Colon (tissue), 2 donors: ENCODE measurements around the gene SCAF11.
A peak's percentile ranks its signal among the peaks of the same experiment; 100 is the strongest.

Experiments
- FAIRE-seq: peaks from 2 replicates; lab custom pipeline; 2012; peaks lifted over from hg19 to GRCh38; lab: Jason Lieb, UNC
- donor health status: control.
- donor health status: control.

The SCAF11 gene

DNA sequence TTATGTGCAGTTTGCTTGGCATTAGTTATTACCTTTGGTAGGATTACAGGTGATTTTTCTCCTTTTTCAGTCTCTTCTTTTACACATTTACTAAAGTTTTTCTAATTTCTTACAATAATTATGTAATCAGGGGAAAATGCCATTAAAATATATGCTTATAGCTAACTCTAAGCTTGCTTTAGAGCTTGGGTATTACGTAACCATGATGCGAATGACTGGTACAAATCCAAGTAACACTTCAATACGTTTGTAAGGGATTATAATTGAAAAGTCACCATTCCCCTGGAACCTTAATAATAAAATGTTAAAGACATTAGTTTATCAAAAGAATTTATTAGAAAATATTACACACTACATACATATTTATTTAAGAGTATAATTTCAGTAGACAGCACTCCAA lies 71.6 kb downstream of the SCAF11 start:
- no peak for FAIRE-seq

GRCh38 chr12:45915405-45915804 lies 75.0 kb downstream of the SCAF11 start:
- no peak for FAIRE-seq

- no peak for FAIRE-seq
Measured at GRCh38 chr12:45914090-45914489, 76.3 kb downstream of the SCAF11 start.

GRCh38 chr12:45913631-45914030 lies 76.7 kb downstream of the SCAF11 start:
- no peak for FAIRE-seq

DNA sequence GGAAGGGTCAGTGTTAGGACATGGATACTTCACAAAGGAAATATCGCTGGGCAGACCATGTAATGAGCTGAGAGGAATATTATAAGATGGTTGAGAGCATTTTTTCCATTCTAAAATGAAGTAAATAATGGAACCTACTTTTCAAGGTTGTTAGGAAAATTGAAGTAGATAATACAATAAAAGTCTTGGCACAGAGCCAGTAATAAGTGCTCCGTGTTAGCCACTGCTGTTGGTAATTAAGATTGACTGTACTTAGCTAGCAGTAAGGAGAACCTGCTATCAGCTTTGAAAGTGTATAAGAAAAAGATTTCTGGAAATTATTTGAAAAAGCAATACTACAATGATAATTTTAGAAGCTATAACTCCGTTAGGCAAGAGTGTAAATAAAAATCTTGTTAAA lies 77.6 kb downstream of the SCAF11 start:
- FAIRE-seq, result no peak

- no peak for FAIRE-seq
Measured at GRCh38 chr12:45909041-45909713, 81.2 kb downstream of the SCAF11 start.

DNA sequence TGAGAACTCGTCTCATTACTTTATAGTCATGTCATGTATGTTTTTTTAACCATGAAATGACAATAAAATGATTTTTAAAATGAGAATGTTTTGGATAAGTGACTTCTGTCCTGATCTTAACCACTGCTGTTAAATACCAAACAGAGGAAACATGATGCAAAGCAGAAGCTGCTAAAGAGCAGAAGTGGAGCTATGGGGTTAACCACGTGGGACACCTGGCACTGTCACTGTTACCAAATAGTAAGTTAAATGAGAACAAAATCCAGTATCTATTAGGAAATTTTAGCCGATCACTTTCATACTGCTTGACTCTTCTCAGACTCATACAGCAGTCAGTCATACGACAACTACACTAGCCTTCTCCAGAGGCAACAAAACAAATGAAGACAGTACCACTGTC lies 82.4 kb downstream of the SCAF11 start:
- no peak for FAIRE-seq

GRCh38 chr12:45898094-45898493 lies 92.3 kb downstream of the SCAF11 start:
- FAIRE-seq, result no peak

GRCh38 chr12:45895961-45896360 lies 94.4 kb downstream of the SCAF11 start:
- FAIRE-seq, result no peak

DNA sequence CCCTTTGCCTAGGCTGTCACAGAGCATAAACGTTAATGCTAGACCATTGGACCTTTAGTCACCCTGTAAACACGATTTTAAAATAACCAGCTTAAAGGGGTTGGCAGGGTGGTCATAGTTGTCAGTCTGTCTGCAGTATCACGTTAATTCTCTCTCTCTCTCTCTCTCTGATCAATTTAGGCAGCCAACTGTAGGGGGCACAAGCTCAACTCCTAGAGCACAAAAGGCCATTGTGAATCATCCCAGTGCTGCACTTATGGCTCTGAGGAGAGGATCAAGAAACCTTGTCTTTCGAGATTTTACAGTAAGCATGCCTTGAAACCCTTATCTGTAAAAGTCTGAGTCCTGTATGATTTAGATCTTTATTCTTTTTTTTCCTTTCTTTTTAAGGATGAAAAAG lies 97.1 kb downstream of the SCAF11 start:
- no peak for FAIRE-seq

DNA sequence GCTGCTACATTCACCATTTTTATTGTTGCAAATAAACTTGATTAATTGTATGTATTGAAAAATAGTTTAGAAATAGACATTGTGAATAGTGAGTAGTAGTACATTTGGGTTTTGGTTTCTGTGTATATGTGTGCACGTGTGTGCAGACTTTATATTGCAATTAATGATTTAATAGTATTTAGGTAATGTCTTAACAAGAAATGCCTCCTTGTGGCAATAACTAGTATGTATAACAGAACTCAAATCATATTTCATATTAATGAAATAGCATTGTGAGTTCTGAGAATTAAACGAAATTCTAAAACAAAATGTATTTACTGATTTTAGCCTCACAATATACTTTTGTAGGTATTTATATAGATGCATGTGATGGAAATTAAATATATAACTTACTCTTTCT lies 100.1 kb downstream of the SCAF11 start:
- no peak for FAIRE-seq

GRCh38 chr12:45887544-45887943 lies 102.8 kb downstream of the SCAF11 start:
- no peak for FAIRE-seq

- no peak for FAIRE-seq
Measured at GRCh38 chr12:45886685-45887084, 103.7 kb downstream of the SCAF11 start.

DNA sequence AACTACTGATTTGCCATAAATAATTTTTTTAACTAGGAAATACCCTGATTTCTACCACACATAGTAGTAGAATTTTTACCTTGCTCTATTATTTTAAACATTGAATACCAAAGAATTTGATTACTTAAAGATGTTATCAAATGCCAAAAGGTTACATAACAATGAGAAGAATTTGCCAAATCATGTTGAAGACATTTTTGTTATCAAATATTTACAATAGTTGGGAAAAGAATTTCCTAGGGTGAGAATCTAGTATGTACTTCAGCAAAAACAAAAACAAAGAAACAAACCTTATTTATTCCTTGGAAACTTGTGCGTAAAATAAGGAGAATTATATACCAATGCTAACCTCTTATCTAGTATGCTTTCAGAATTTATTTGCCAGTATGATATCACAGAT lies 107.2 kb downstream of the SCAF11 start:
- peak; percentile 51 for FAIRE-seq

DNA sequence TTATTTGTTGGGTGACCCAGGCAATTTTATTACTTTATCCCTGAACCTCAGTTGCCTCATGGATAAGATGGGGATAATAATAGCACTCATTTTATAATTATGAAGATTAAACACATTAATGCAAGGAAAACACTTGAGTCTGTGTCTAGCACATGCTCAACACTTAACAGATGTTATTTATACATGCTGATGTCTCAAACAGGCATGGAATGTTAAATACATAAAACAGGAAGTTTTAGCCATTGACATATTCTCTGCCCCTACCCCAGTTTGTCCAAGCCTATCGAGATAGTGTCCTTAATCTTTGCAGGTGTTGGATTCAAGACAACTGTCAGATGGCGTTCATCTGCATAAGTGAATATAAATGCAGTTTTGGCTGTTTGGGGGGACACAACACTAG lies 109.8 kb downstream of the SCAF11 start:
- FAIRE-seq, result no peak

GRCh38 chr12:45879363-45879895 lies 110.9 kb downstream of the SCAF11 start:
- FAIRE-seq, result no peak

DNA sequence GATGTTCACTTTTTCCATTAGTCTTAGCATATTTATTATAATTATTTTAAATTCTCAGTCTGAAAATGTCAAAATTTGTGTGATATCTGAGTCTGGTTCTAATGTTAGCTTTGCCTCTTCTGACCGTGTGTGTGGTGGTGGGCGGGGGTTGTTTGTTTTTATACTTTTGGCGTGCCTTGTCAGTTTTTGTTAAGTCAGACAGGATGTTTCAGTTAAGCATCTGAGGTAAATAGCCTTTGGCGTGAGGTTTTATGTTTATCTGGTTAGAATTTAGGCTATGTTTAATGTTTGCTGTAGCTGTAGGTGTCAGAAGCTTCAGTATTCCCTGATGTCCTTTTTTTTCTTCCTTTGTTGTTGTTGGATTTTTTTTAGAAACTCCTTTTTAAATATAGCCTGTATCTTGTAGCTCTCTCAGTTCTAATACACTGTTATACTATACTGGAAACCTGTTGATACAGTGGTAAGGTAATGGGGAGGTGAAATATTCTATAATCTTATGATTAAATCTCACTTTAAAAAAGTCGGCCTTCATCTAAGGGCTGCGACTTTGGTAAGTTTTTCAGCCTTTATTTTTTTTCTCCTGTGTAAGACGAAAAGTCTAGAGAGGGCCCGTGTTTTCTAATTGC lies 111.6 kb downstream of the SCAF11 start:
- FAIRE-seq, result no peak

DNA sequence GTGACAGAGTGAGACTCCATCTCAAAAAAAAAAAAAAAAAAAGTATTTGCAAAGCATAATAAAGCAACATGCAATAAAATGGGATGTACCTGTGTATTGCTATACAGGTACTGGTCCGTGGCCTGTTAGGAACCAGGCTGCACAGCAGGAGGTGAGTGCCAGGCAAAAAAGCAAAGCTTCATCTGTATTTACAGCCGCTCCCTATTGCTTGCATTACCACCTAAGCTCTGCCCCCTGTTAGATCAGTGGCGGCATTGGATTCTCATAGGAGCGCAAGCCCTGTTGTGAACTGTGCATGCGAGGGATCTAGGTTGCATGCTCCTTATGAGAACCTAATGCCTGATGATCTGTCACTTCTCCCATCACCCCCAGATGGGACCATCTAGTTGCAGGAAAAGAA lies 113.3 kb downstream of the SCAF11 start:
- FAIRE-seq, result no peak

DNA sequence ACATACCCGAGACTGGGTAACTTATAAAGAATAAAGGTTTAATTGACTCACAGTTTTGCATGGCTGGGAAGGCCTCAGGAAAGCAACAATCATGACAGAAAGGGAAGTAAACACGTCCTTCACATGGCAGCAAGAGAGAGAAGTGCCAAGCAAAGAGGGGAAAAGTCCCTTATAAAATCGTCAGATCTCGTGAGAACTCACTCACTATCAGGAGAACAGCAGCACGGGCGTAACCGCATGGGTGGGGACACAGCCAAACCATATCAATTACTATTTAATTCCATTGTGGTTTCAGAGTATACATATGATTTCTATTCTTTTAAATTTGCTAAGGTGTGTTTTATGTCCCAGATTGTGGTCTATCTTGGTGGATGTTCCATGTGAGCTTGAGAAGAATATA lies 117.9 kb downstream of the SCAF11 start:
- no peak for FAIRE-seq
